HFF-Myc (cell line): ENCODE measurements around the gene RORC.

Experiments
- DNase-seq: peaks from one replicate; pipeline ENCODE4 v3.0.0-alpha.2; 2011; ENCODE audit warnings: low read depth; ENCODE audit errors: extremely low read depth
- H3K4me3 ChIP-seq: replicated peaks from 2 replicates; pipeline ENCODE4 v1.5.1; 2011; ENCODE audit warnings: low read depth, mild to moderate bottlenecking, control low read depth, low read length
- CTCF ChIP-seq: IDR thresholded peaks from 2 replicates; pipeline ENCODE4 v1.5.1; 2012; ENCODE audit warnings: mild to moderate bottlenecking, low read depth, low read length, control low read depth; ENCODE audit errors: missing control alignments

The RORC gene

GRCh38 chr1:151809290-151809984 is 22.2 kb downstream of the RORC start:
- no peak overlapping the region for H3K4me3 ChIP-seq
- no peak for TF ChIP-seq CTCF
- no peak for DNase-seq

GRCh38 chr1:151807766-151808165 is 23.8 kb downstream of the RORC start:
- no peak for TF ChIP-seq CTCF

GRCh38 chr1:151807131-151807530 is 24.5 kb downstream of the RORC start:
- H3K4me3 ChIP-seq, result no peak overlapping the region
- no peak for DNase-seq
- TF ChIP-seq CTCF, result no peak

More at GRCh38 chr1:151807766-151808165, 23.8 kb downstream of the RORC start:
- no peak overlapping the region for H3K4me3 ChIP-seq
- DNase-seq, result no peak

GRCh38 chr1:151806170-151806569 is 25.4 kb downstream of the RORC start:
- no peak for TF ChIP-seq CTCF
- H3K4me3 ChIP-seq, result no peak overlapping the region
- no peak for DNase-seq

GRCh38 chr1:151805066-151805820 is 26.4 kb downstream of the RORC start, which contains the start of gene LINGO4:
LINGO4 (minus strand) TSS chr1:151805419; CDS start chr1:151802704, 2,715 bp downstream.
- H3K4me3 ChIP-seq, result no peak within 1 kb of the TSS
- TF ChIP-seq CTCF, result no peak
- DNase-seq, result no peak

- DNase-seq, result no peak
- no peak for TF ChIP-seq CTCF
- no peak overlapping the region for H3K4me3 ChIP-seq
Observed at GRCh38 chr1:151803915-151804314, 27.7 kb downstream of the RORC start.
